Measurements from ENCODE around the gene ASB13.

The ASB13 gene, protein sequence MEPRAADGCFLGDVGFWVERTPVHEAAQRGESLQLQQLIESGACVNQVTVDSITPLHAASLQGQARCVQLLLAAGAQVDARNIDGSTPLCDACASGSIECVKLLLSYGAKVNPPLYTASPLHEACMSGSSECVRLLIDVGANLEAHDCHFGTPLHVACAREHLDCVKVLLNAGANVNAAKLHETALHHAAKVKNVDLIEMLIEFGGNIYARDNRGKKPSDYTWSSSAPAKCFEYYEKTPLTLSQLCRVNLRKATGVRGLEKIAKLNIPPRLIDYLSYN

DNA sequence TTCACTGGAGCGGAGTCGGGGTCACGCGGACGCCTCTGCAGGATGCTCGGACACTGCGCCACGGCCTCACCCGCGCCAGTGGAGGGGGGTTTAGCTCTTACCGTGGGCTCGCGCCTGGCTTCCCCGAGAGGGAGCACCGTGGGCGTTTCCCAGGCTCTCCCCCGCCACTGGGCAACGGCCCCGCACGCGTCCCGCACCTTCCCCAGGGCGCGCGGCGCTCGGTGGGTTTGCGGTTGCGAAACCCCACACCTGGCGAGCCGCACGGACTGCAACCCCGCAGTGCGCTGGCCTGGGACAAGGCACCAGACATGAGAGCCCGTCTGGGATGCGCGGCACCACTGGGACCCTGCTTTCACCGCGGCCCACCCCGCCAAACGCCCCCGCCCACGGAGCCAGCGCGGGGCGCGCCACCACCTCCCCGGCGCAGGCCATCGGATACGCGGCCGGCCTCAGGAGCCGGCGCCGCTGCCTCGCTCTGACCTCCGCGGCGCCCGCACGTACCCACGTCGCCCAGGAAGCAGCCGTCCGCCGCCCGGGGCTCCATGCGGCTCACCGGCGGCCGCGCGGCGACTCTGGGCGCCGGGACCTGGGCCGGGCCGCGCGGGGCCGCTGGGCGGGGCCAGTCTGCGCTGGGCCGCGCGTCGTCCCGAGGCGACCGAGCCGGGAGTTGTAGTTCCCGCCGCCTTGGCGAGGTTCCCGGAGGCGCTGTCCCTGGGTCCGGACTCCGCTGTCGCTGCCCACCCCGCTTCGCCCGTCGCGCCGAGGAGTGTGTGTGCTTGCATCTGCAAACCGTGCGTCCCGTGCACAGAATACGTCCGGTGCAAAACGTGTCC lies at the start of gene ASB13:
TSS of gene ASB13 (minus strand) at position 588 of the 833 bp plus-strand sequence. CDS start at position 544, 44 bp downstream.
- H3K9ac ChIP-seq, result peak within 1 kb of the TSS; percentile 83
- H3K4me1 ChIP-seq (ENCODE audit: low read depth, poor library complexity, severe bottlenecking), result peaks cover 20% of the 10 kb centered on the region
- no peak within 1 kb of the TSS for H3K27ac ChIP-seq
- H3K27me3 ChIP-seq (ENCODE audit: insufficient read depth, low read depth), result no peaks in the 10 kb centered on the region
- TF ChIP-seq, protein P1, sequence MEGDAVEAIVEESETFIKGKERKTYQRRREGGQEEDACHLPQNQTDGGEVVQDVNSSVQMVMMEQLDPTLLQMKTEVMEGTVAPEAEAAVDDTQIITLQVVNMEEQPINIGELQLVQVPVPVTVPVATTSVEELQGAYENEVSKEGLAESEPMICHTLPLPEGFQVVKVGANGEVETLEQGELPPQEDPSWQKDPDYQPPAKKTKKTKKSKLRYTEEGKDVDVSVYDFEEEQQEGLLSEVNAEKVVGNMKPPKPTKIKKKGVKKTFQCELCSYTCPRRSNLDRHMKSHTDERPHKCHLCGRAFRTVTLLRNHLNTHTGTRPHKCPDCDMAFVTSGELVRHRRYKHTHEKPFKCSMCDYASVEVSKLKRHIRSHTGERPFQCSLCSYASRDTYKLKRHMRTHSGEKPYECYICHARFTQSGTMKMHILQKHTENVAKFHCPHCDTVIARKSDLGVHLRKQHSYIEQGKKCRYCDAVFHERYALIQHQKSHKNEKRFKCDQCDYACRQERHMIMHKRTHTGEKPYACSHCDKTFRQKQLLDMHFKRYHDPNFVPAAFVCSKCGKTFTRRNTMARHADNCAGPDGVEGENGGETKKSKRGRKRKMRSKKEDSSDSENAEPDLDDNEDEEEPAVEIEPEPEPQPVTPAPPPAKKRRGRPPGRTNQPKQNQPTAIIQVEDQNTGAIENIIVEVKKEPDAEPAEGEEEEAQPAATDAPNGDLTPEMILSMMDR (conservative IDR thresholded peaks at IDR 0.05; ENCODE audit: low read depth, low read length), result no peak
- no peaks in the 10 kb centered on the region for H3K79me2 ChIP-seq (ENCODE audit: insufficient read depth, low read depth)
- H3K4me3 ChIP-seq (IDR thresholded peaks at IDR 0.05; ENCODE audit: insufficient read depth, low read depth, low read length), result no peak within 1 kb of the TSS
- no peaks in the 10 kb centered on the region for H3K36me3 ChIP-seq (ENCODE audit: insufficient read depth)
- peak within 1 kb of the TSS; percentile 94 for H2AFZ ChIP-seq (ENCODE audit: low read depth)
- no peaks in the 10 kb centered on the region for H4K20me1 ChIP-seq (ENCODE audit: insufficient read depth)
- H3K4me2 ChIP-seq, result peak within 1 kb of the TSS; percentile 97

DNA sequence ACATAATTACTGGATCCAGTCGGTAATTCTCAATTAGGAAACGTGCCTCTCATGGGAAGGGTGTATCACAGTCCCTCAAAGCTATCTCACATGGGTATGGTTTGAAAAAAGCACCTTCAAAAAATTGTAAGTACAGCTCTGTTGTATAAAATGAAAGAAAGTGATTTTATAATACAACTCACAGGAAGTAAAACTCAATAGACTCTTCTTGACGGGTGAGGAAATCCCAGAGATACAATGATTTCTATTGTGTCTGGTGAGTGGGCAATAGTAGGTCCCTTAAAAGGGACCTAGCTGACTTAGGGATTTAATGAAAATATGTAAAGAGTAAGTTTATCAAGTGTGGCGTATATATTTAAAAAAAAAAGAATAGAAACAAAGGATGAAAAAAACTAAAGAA lies 45.2 kb upstream of the ASB13 start:
- H2AFZ ChIP-seq (ENCODE audit: low read depth), result no peak overlapping the region
- no peak overlapping the region for H3K4me2 ChIP-seq
- no peak overlapping the region for H3K4me3 ChIP-seq (IDR thresholded peaks at IDR 0.05; ENCODE audit: insufficient read depth, low read depth, low read length)
- H3K27ac ChIP-seq, result no peak overlapping the region
- TF ChIP-seq, protein P1 (conservative IDR thresholded peaks at IDR 0.05; ENCODE audit: low read depth, low read length), result no peak
- no peaks in the 10 kb centered on the region for H3K27me3 ChIP-seq (ENCODE audit: insufficient read depth, low read depth)
- H3K79me2 ChIP-seq (ENCODE audit: insufficient read depth, low read depth), result peaks cover 89% of the 10 kb centered on the region
- H3K36me3 ChIP-seq (ENCODE audit: insufficient read depth), result no peaks in the 10 kb centered on the region
- H3K9ac ChIP-seq, result no peak overlapping the region
- peaks cover 17% of the 10 kb centered on the region for H3K4me1 ChIP-seq (ENCODE audit: low read depth, poor library complexity, severe bottlenecking)
- H4K20me1 ChIP-seq (ENCODE audit: insufficient read depth), result peaks cover 27% of the 10 kb centered on the region; the same call in 1 of the 2 replicates

DNA sequence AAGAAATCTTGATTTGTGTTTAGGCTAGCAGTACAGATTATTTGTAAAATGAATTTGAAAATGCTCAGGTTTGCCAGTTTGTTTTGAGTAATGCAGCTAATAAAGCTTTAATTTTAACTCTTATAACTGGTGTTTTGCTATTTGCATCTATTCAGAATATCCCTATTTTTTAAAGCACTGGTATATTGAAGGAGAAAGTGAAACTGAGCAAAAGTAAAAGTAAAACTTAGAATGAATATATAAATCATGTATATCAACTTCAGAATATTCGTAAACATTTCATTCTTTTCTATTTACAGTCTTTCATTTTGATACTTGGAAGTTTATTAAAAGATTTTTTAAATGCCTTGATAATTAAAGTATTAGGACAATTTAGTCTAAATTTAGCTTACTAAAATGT lies 44.5 kb upstream of the ASB13 start:
- no peak overlapping the region for H2AFZ ChIP-seq (ENCODE audit: low read depth)
- peaks cover 27% of the 10 kb centered on the region; the same call in 1 of the 2 replicates for H4K20me1 ChIP-seq (ENCODE audit: insufficient read depth)
- H3K4me1 ChIP-seq (ENCODE audit: low read depth, poor library complexity, severe bottlenecking), result peaks cover 17% of the 10 kb centered on the region
- TF ChIP-seq, protein P1 (conservative IDR thresholded peaks at IDR 0.05; ENCODE audit: low read depth, low read length), result no peak
- no peak overlapping the region for H3K27ac ChIP-seq
- H3K4me3 ChIP-seq (IDR thresholded peaks at IDR 0.05; ENCODE audit: insufficient read depth, low read depth, low read length), result no peak overlapping the region
- H3K4me2 ChIP-seq, result peak overlapping the region; percentile 31
- no peaks in the 10 kb centered on the region for H3K36me3 ChIP-seq (ENCODE audit: insufficient read depth)
- H3K27me3 ChIP-seq (ENCODE audit: insufficient read depth, low read depth), result no peaks in the 10 kb centered on the region
- H3K9ac ChIP-seq, result no peak overlapping the region
- peaks cover 91% of the 10 kb centered on the region for H3K79me2 ChIP-seq (ENCODE audit: insufficient read depth, low read depth)

DNA sequence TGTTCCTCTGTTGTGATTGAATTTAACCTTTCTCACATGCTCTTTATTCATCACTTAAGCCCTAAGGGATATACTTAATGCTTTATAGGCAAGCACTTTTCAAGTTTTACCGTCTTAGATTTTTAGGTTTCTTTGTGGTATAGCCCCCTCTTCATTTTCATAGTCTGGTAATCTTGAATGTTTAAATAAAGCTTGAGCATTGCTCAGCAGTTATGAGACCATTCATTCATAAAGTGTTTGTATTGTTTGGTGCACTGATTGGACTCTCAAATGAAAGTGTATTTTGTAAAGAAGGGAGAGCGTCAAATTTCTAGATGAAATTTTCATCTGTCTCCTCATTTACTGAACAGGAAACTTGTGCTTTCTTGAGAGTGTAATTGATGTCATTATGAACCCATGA lies 43.5 kb upstream of the ASB13 start:
- H3K4me3 ChIP-seq (IDR thresholded peaks at IDR 0.05; ENCODE audit: insufficient read depth, low read depth, low read length), result no peak overlapping the region
- no peaks in the 10 kb centered on the region for H3K36me3 ChIP-seq (ENCODE audit: insufficient read depth)
- H4K20me1 ChIP-seq (ENCODE audit: insufficient read depth), result peaks cover 32% of the 10 kb centered on the region; the same call in 1 of the 2 replicates
- TF ChIP-seq, protein P1 (conservative IDR thresholded peaks at IDR 0.05; ENCODE audit: low read depth, low read length), result no peak
- H3K27ac ChIP-seq, result no peak overlapping the region
- H3K79me2 ChIP-seq (ENCODE audit: insufficient read depth, low read depth), result peaks cover 93% of the 10 kb centered on the region
- H3K4me2 ChIP-seq, result no peak overlapping the region; the same call in 1 of the 2 replicates
- no peaks in the 10 kb centered on the region for H3K27me3 ChIP-seq (ENCODE audit: insufficient read depth, low read depth)
- H3K4me1 ChIP-seq (ENCODE audit: low read depth, poor library complexity, severe bottlenecking), result peaks cover 17% of the 10 kb centered on the region
- H2AFZ ChIP-seq (ENCODE audit: low read depth), result no peak overlapping the region
- H3K9ac ChIP-seq, result no peak overlapping the region

All from KMS-11 (cell line).